22Rv1 (cell line): ENCODE data around the gene TTYH2.

Experiments used
- ZFX ChIP-seq: fragments of 450-650 bp; IDR thresholded peaks from 2 replicates; pipeline ENCODE4 v1.6.1; 2017; ENCODE audit warnings: antibody characterized with exemption, borderline replicate concordance
- TF ChIP-seq, protein P1 (sequence below): fragments of 450-650 bp; IDR thresholded peaks from 2 replicates; pipeline ENCODE4 v1.5.1; 2017; ENCODE audit warnings: mild to moderate bottlenecking

- TF ChIP-seq, protein P1, sequence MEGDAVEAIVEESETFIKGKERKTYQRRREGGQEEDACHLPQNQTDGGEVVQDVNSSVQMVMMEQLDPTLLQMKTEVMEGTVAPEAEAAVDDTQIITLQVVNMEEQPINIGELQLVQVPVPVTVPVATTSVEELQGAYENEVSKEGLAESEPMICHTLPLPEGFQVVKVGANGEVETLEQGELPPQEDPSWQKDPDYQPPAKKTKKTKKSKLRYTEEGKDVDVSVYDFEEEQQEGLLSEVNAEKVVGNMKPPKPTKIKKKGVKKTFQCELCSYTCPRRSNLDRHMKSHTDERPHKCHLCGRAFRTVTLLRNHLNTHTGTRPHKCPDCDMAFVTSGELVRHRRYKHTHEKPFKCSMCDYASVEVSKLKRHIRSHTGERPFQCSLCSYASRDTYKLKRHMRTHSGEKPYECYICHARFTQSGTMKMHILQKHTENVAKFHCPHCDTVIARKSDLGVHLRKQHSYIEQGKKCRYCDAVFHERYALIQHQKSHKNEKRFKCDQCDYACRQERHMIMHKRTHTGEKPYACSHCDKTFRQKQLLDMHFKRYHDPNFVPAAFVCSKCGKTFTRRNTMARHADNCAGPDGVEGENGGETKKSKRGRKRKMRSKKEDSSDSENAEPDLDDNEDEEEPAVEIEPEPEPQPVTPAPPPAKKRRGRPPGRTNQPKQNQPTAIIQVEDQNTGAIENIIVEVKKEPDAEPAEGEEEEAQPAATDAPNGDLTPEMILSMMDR, result peak; percentile 19; the same call in 1 of the 2 replicates
- TF ChIP-seq ZFX, result no peak
These were observed 92.7 kb downstream of the TTYH2 start for GRCh38 chr17:74305865-74306654.
